ENCODE data around the gene RD3L.

The RD3L gene

DNA sequence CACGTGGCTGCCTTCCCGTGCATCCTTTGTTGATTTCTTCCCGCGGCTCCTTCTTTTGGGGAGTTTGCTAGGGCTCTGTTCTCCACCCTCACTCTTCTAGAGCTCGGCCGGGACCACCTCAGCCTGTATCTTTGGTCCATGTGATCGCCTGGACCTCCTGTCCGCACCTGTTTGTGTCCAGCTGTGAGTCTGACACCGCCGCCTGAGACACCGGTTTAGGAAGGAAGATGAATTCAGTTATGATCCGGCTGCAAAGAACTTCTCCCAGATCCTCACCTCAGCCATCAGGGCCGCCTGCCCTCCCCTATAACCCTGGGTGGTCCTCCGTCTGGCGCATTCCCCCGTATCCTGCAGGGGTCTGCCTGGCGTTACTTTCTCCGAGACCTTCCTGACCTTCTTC lies 14.8 kb downstream of the RD3L start:
- TF ChIP-seq, protein P1, sequence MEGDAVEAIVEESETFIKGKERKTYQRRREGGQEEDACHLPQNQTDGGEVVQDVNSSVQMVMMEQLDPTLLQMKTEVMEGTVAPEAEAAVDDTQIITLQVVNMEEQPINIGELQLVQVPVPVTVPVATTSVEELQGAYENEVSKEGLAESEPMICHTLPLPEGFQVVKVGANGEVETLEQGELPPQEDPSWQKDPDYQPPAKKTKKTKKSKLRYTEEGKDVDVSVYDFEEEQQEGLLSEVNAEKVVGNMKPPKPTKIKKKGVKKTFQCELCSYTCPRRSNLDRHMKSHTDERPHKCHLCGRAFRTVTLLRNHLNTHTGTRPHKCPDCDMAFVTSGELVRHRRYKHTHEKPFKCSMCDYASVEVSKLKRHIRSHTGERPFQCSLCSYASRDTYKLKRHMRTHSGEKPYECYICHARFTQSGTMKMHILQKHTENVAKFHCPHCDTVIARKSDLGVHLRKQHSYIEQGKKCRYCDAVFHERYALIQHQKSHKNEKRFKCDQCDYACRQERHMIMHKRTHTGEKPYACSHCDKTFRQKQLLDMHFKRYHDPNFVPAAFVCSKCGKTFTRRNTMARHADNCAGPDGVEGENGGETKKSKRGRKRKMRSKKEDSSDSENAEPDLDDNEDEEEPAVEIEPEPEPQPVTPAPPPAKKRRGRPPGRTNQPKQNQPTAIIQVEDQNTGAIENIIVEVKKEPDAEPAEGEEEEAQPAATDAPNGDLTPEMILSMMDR (IDR thresholded peaks at IDR 0.05; ENCODE audit: low read depth, low read length), result no peak
- no peak overlapping the region for H3K4me3 ChIP-seq (ENCODE audit: low read depth, low read length)

DNA sequence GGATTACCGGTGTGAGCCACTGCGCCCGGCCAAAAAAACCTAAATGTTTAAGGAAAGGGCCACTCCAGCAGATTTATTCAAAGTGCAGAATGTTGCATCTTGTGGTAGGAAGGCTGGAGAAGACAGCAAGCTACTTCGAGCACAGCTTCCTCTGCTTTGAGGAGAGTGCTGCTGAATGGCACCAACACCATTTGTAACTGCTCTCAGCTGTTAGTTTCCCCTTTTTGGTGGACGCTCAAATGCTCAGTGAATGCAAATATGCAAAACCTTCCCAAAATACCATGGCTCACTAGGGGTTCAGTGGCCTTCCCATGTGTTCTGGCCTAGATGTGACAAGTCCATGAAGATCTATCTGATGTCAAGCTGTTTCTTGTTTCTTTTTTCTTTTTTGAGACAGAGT lies 17.0 kb downstream of the RD3L start:
- no peak overlapping the region for H3K4me3 ChIP-seq (ENCODE audit: low read depth, low read length)
- TF ChIP-seq, protein P1 (IDR thresholded peaks at IDR 0.05; ENCODE audit: low read depth, low read length), result no peak

DNA sequence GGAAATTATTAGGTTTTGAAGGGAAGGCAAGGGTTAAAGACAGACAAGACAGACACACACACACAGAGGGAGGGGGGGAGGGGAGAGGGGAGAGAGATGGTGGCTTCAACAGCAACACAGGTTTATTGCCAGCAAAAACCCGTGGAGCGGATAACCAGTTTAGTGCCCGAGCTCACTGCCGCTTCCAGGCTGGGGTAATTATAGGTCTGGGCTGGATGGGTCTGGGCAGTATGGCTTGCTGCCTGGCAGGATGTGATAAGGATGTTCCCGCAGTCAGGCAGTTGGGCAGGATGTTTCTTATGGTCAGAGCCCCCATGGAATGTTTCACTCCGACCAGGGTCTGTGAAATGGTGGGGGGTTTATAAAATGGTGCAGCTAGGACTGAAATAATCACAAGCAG lies 18.5 kb downstream of the RD3L start:
- no peak overlapping the region for H3K4me3 ChIP-seq (ENCODE audit: low read depth, low read length)
- TF ChIP-seq, protein P1 (IDR thresholded peaks at IDR 0.05; ENCODE audit: low read depth, low read length), result no peak

DNA sequence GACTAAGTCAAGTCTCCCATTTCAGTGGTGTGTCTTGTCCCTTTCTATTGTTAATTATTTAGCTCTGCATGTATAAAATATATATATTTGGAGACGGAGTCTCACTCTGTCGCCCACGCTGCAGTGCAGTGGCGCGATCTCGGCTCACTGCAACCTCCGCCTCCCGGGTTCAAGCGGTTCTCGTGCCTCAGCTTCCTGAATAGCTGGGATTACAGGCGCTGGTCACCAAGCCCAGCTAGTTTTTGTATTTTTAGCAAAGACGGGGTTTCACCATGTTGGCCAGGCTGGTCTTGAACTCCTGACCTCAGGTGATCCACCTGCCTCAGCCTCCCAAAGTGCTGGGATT lies 20.5 kb downstream of the RD3L start:
- H3K4me3 ChIP-seq (ENCODE audit: low read depth, low read length), result peak overlapping the region; percentile 98; the same call in 1 of the 2 replicates

DNA sequence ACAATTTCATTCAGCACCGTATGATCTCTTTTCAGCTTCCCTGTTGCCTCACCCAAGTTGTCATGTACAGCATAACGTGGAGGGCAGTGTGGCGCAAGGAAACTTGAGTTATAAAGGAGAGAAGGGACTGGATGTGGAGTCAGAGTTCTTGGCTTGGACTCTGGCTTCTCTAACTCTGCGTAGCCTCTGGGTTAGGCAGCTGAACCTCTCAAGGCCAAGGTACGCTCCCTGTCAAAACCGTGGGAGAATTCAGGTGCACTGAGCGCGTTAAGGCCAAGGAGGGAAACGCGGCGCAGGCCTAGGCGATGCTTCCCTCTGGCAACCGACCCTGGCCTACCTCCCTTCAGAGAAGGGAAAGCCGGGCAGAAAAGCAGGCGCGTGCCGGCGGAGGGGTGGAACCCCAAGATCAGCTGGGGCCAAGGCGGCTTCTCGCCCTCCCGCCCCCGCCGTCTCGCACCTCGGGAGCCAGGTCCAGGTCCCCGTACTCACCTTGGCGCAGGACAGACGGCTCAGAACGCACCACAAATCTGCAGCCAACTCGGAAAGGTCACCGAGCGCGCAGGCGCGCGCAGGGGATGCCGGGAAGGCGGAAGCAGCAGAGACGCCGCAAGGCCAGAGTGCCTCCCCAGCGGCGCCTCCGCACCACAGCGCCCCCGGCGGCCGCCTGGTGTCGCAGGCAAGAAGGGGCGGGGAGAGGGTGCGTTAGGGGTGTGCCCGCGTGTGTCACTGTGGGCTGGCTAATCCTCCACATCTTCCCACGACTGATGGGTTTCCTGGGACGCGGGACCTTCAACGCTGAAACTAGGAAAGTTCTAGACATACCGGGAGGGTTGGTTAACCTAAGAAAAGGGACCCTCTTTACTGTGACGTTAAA lies 21.1 kb downstream of the RD3L start:
- TF ChIP-seq, protein P1 (IDR thresholded peaks at IDR 0.05; ENCODE audit: low read depth, low read length), result peak; percentile 91
- peak overlapping the region; percentile 98 for H3K4me3 ChIP-seq (ENCODE audit: low read depth, low read length)

DNA sequence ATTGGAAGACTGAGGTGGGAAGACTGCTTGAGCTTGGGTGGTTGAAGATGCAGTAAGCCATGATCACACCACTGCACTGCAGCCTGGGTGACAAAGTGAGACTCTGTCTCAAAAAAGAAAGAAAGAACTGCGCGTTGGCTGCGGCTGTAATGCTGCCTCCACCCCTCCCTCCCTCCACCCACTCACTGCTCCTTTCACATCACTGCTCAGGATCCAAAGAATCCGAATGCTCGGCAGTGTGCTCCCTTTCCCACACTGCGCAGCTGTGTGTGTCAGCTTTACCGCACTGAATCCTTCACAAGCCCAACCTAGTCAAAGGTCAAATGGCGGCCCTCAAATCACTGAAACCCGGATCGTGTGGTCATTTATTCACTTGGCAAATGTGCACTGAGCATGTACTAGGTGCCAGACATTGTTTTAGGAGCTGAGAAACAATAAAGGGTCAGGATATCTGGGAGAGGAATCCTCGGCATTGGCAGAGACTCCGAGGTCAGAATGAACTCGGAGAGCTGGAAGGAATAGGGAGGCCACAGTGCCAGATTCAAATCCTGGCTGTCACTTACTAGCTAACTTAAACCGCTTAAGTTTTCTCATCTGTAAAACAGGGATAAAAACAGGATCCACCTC lies 25.6 kb downstream of the RD3L start:
- H3K4me3 ChIP-seq (ENCODE audit: low read depth, low read length), result no peak overlapping the region
- TF ChIP-seq, protein P1 (IDR thresholded peaks at IDR 0.05; ENCODE audit: low read depth, low read length), result no peak

DNA sequence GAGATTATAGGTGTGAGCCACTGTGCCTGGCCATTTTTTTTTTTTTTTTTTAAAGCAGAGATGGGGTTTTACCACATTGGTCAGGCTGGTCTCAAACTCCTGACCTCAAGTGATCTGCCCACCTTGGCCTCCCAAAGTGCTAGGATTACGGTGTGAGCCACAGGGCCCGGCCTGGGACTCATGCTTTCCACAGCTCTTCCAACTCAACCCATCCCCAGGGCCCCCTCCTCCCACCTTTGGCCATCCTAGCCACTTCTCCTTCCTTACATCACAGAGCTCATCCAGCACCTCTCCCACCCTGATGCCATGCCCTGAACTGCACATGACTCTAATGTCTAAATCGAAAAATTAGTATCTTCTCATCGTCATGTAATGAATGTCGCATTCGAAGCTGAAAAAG lies 26.7 kb downstream of the RD3L start:
- TF ChIP-seq, protein P1 (IDR thresholded peaks at IDR 0.05; ENCODE audit: low read depth, low read length), result no peak
- H3K4me3 ChIP-seq (ENCODE audit: low read depth, low read length), result no peak overlapping the region

Data from WI38 (cell line).